Measurements from ENCODE around the gene COL6A1.

GRCh38 chr21:45945868-45946210, 35.7 kb upstream of the COL6A1 start:
- TF ChIP-seq CTCF (IDR thresholded peaks at IDR 0.05; ENCODE audit: extremely low read depth in 1 of 2, insufficient read depth in 1 of 2, low read depth in 1 of 2, low read length in 2 of 2) (no peak), POLR2A (IDR thresholded peaks at IDR 0.05; ENCODE audit: low read depth, low read length) (no peak), GATA2 (IDR thresholded peaks at IDR 0.05; ENCODE audit: insufficient read depth, insufficient read length, low read depth, low read length) (no peak), POLR2AphosphoS5 (IDR thresholded peaks at IDR 0.05; ENCODE audit: insufficient read depth, low read depth, low read length) (no peak), EZH2 (IDR thresholded peaks at IDR 0.05; ENCODE audit: borderline replicate concordance, low read depth, low read length, severe bottlenecking) (no peak), MYC (IDR thresholded peaks at IDR 0.05; ENCODE audit: low read depth, low read length) (no peak)

Measured in endothelial cell of umbilical vein (primary cell).